HFFc6 (cell line): ENCODE data around the gene FBXW5. TPM values are rescaled to one million over a fixed set of nuclear protein-coding genes. Genes with fewer than 3 reads are reported as not detected.
A peak's percentile ranks its signal among the peaks of the same experiment; 100 is the strongest.

Experiments used
- DNase-seq: peaks from one replicate; pipeline ENCODE4 v3.0.0-alpha.2; 2018
- H3K27ac Mint-ChIP-seq: 2 replicates; pipeline ENCODE4 v1.8.0; 2020; ENCODE audit warnings: mild to moderate bottlenecking, mixed read lengths
- H3K27me3 Mint-ChIP-seq: 2 replicates; pipeline ENCODE4 v1.8.0; 2021; ENCODE audit warnings: mild to moderate bottlenecking, moderate library complexity, mixed read lengths; ENCODE audit not compliant: insufficient read depth
- H3K36me3 Mint-ChIP-seq: 2 replicates; pipeline ENCODE4 v1.8.0; 2021; ENCODE audit warnings: low read depth, mixed read lengths
- H3K4me1 Mint-ChIP-seq: 2 replicates; pipeline ENCODE4 v1.8.0; 2020; ENCODE audit warnings: low read depth, mixed read lengths
- H3K4me3 Mint-ChIP-seq: 2 replicates; pipeline ENCODE4 v1.8.0; 2020; ENCODE audit warnings: mild to moderate bottlenecking, moderate library complexity, mixed read lengths
- H3K9me3 Mint-ChIP-seq: 2 replicates; pipeline ENCODE4 v1.8.0; 2020; ENCODE audit warnings: mild to moderate bottlenecking, mixed read lengths
- total RNA-seq, 6 experiments: library from RNA; stranded (reverse); fragmentation: NEBNext Ultra II Directional; extraction: Animal tissue kit (Norgen Biotek cat#: 25700); gene quantifications; 2 replicates in 1 of 6; 3 replicates in 5 of 6; pipeline ENCODE4 v1.2.3, GENCODE V29; 2021
- TF ChIP-seq, protein P1 (sequence below): fragments of 200-600 bp; sonication (generic); IDR thresholded peaks from 2 replicates; pipeline ENCODE4 v1.5.0; 2021; ENCODE audit warnings: antibody characterized with exemption, mild to moderate bottlenecking

FBXW5 gene
- total RNA-seq, 6 experiments from 2014 or later: 89.1 to 102 (median 94.4) TPM

DNA sequence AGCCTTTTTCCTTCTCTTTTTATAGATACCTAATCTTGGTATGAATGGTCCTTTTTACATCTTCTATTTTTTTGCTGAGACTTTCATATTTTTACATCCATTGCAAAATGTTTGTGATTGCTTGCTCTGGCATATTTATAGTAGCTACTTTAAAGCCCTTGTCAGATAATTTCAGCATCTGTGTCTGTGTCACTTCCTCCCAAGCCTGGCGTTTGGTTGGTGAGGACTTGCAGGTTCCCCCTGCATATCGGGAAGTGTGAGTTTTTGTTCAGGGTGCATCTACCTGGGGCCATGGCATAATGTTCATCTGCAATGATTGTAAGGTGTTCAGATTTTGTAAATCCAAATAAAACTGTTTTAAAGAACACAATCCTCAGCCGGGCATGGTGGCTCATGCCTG is 8.9 kb downstream of the FBXW5 start:
- no peaks in the 10 kb centered on the region for H3K9me3 Mint-ChIP-seq
- H3K4me1 Mint-ChIP-seq: no peaks in the 10 kb centered on the region
- TF ChIP-seq, protein P1, sequence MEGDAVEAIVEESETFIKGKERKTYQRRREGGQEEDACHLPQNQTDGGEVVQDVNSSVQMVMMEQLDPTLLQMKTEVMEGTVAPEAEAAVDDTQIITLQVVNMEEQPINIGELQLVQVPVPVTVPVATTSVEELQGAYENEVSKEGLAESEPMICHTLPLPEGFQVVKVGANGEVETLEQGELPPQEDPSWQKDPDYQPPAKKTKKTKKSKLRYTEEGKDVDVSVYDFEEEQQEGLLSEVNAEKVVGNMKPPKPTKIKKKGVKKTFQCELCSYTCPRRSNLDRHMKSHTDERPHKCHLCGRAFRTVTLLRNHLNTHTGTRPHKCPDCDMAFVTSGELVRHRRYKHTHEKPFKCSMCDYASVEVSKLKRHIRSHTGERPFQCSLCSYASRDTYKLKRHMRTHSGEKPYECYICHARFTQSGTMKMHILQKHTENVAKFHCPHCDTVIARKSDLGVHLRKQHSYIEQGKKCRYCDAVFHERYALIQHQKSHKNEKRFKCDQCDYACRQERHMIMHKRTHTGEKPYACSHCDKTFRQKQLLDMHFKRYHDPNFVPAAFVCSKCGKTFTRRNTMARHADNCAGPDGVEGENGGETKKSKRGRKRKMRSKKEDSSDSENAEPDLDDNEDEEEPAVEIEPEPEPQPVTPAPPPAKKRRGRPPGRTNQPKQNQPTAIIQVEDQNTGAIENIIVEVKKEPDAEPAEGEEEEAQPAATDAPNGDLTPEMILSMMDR: no peak
- no peak overlapping the region for H3K4me3 Mint-ChIP-seq
- no peak for DNase-seq
- H3K27me3 Mint-ChIP-seq: peaks cover 2% of the 10 kb centered on the region
- H3K27ac Mint-ChIP-seq: no peak overlapping the region; the same call in 1 of the 2 replicates
- peaks cover 37% of the 10 kb centered on the region for H3K36me3 Mint-ChIP-seq

DNA sequence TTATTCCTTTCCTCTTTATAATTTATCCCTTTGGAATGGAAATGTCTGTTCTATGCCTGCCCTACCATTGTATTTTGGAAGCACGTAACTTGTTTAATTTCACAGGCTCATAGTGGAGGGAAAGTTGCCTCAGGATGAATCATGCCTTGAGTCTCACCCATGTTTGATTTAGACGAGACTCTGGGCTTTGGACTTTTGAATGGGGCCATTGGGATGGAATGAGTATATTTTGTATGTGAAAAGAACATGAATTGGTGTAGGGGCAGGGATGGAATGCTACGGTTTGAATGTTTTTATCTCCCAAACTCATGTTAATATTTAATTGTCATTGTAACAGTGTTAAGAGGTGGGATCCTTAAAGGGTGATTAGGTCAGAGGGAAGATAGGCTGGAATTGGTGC is 10.3 kb downstream of the FBXW5 start:
- Mint-ChIP-seq H3K4me1 (no peaks in the 10 kb centered on the region), H3K36me3 (peaks cover 35% of the 10 kb centered on the region), H3K4me3 (no peak overlapping the region), H3K27me3 (peaks cover 2% of the 10 kb centered on the region; the same call in 1 of the 2 replicates), H3K9me3 (no peaks in the 10 kb centered on the region), H3K27ac (no peak overlapping the region)
- no peak for DNase-seq
- TF ChIP-seq, protein P1: no peak

DNA sequence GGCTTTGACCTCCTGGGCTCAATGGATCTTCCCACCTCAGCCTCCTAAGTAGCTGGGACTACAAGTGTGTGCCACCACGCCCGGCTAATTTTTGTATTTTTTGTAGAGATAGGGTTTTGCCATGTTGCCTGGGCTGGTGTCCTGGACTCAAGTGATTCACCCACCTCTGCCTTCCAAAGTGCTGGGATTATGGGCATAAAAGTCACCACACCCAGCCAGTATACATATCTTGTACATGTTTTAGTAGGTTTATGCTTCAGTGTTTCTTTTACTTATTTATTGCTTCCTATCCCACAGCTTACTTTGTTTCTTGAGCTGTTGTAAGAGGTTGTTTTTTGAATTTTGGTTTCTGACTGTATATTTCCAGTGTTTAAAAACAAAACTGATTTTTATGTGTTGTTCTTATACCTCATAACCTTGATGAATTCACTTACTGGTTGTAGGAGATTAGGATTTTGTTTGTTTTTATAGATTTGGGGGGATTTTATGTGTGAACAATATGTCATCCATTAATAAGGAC is 12.9 kb downstream of the FBXW5 start:
- H3K9me3 Mint-ChIP-seq: no peaks in the 10 kb centered on the region
- no peak for DNase-seq
- no peak overlapping the region for H3K27ac Mint-ChIP-seq
- H3K4me1 Mint-ChIP-seq: peaks cover 9% of the 10 kb centered on the region
- TF ChIP-seq, protein P1: no peak
- no peak overlapping the region for H3K4me3 Mint-ChIP-seq
- H3K36me3 Mint-ChIP-seq: peaks cover 38% of the 10 kb centered on the region
- peaks cover 2% of the 10 kb centered on the region; the same call in 1 of the 2 replicates for H3K27me3 Mint-ChIP-seq

DNA sequence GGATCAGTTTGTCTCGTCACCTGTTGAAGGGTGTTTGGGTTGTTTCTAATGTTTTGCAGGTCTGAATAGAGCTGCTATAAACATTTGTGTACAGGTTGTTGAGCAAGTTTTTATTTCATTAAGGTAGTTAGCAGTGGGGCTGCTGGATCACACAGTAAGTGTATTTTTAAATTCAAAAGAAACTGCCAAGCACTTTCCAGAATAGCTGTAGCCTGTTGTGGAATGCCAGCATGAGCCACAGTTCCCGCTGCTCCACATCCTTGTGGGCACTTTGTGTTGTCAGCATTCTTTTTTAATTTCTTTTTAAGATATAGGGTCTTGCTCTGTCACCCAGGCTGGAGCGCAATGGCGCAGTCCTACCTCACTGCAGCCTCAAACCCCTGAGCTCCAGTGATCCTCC is 14.5 kb downstream of the FBXW5 start:
- Mint-ChIP-seq H3K4me3 (no peak overlapping the region), H3K4me1 (peaks cover 9% of the 10 kb centered on the region), H3K27ac (no peak overlapping the region), H3K27me3 (peaks cover 2% of the 10 kb centered on the region; the same call in 1 of the 2 replicates), H3K9me3 (no peaks in the 10 kb centered on the region), H3K36me3 (peaks cover 38% of the 10 kb centered on the region)
- DNase-seq: no peak
- TF ChIP-seq, protein P1: no peak

DNA sequence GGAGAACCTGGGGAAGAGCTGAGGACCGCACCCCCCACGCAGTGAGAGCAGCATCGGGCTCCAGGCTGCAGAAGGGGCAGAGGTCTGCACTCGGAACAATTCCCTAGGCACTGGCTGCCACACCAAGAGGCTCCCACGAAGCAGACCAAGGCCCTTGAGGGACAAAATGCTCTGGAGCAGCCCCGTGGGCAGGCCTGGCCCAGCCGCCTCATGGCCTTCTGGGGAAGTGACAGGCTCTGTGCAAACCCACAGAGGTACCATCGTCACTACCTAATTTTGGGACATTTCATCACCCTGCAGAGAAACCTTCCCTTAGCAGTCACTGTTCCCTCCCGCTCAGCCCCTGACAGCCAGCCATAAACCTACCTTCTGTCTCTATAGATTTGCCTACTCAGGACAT is 15.9 kb downstream of the FBXW5 start:
- no peaks in the 10 kb centered on the region; the same call in 1 of the 2 replicates for H3K27me3 Mint-ChIP-seq
- TF ChIP-seq, protein P1: no peak
- H3K36me3 Mint-ChIP-seq: peaks cover 29% of the 10 kb centered on the region
- no peaks in the 10 kb centered on the region for H3K9me3 Mint-ChIP-seq
- DNase-seq: no peak
- no peak overlapping the region for H3K4me3 Mint-ChIP-seq
- peak overlapping the region; percentile 3; the same call in 1 of the 2 replicates for H3K27ac Mint-ChIP-seq
- H3K4me1 Mint-ChIP-seq: peaks cover 9% of the 10 kb centered on the region
